Neural cell (in vitro differentiated cells): ENCODE results near the gene PAK5. TPM values are rescaled to one million over a fixed set of nuclear protein-coding genes. Genes with fewer than 3 reads are reported as not detected.
A peak's percentile ranks its signal among the peaks of the same experiment; 100 is the strongest.

Experiments
- H2AFZ ChIP-seq: fragments of 200-600, 300-800 bp; sonication (generic), shearing (Covaris generic); 2 replicates; pipeline ENCODE4 v1.6.0; 2014; ENCODE audit warnings: low read depth, mild to moderate bottlenecking, antibody characterized with exemption, low read length, moderate library complexity
- H3F3A ChIP-seq: fragments of 200-600 bp; shearing (Covaris generic); 2 replicates; pipeline ENCODE4 v1.6.1; 2016; ENCODE audit warnings: mild to moderate bottlenecking, moderate library complexity, mixed read lengths, antibody characterized with exemption, low read length; ENCODE audit not compliant: insufficient read depth, poor library complexity, severe bottlenecking
- H3K27ac ChIP-seq: fragments of 200-600, 300-800 bp; sonication (generic), shearing (Covaris generic); 2 replicates; pipeline ENCODE4 v1.5.1; 2014; ENCODE audit warnings: mild to moderate bottlenecking, low read length, moderate library complexity
- H3K27me3 ChIP-seq: fragments of 300-800, 200-600 bp; sonication (generic), shearing (Covaris generic); 2 replicates; pipeline ENCODE4 v1.6.0; 2014; ENCODE audit warnings: mild to moderate bottlenecking, low read depth, low read length, moderate library complexity; ENCODE audit not compliant: insufficient read depth
- H3K36me3 ChIP-seq: fragments of 300-800, 200-600 bp; sonication (generic), shearing (Covaris generic); 2 replicates; pipeline ENCODE4 v1.5.1; 2014; ENCODE audit warnings: mild to moderate bottlenecking, antibody characterized with exemption, low read length, moderate library complexity; ENCODE audit not compliant: insufficient read depth
- H3K4me2 ChIP-seq: fragments of 300-800, 200-600 bp; sonication (generic), shearing (Covaris generic); 2 replicates; pipeline ENCODE4 v1.6.0; 2014; ENCODE audit warnings: mild to moderate bottlenecking, low read length
- H3K4me3 ChIP-seq: fragments of 300-800, 200-600 bp; sonication (generic), shearing (Covaris generic); 2 replicates; pipeline ENCODE4 v1.5.1; 2014; ENCODE audit warnings: mild to moderate bottlenecking, low read length, moderate library complexity
- H3K79me2 ChIP-seq: fragments of 200-600 bp; shearing (Covaris generic); replicated peaks from 2 replicates; pipeline ENCODE4 v1.6.0; 2014; ENCODE audit warnings: mild to moderate bottlenecking, low read length, moderate library complexity; ENCODE audit not compliant: insufficient read depth
- H3K9ac ChIP-seq: fragments of 300-800, 200-600 bp; sonication (generic), shearing (Covaris generic); 2 replicates; pipeline ENCODE4 v1.6.1; 2016; ENCODE audit warnings: mild to moderate bottlenecking, low read length, mixed read lengths
- H3K9me2 ChIP-seq: fragments of 200-600 bp; shearing (Covaris generic); 2 replicates; pipeline ENCODE4 v1.6.1; 2016; ENCODE audit warnings: mild to moderate bottlenecking, low read length, mixed read lengths; ENCODE audit not compliant: insufficient read depth
- H3K9me3 ChIP-seq: fragments of 200-600, 300-800 bp; sonication (generic), shearing (Covaris generic); 2 replicates; pipeline ENCODE4 v1.6.1; 2016; ENCODE audit warnings: mild to moderate bottlenecking, mixed run types, low read length, moderate library complexity, mixed read lengths
- H4K20me1 ChIP-seq: fragments of 200-600 bp; shearing (Covaris generic); 2 replicates; pipeline ENCODE4 v1.6.1; 2016; ENCODE audit warnings: mild to moderate bottlenecking, mixed run types; ENCODE audit not compliant: insufficient read depth
- EP300 ChIP-seq: fragments of 450-650 bp; conservative IDR thresholded peaks from 2 replicates; pipeline ENCODE4 v1.6.1; 2014; ENCODE audit warnings: antibody characterized with exemption, mild to moderate bottlenecking, moderate library complexity; ENCODE audit not compliant: poor library complexity, severe bottlenecking
- EZH2 ChIP-seq: fragments of 200-600, 300-800 bp; shearing (Covaris generic), sonication (generic); IDR thresholded peaks from 2 replicates; pipeline ENCODE4 v1.6.1; 2014; ENCODE audit warnings: antibody characterized with exemption, low read length, borderline replicate concordance, mild to moderate bottlenecking; ENCODE audit not compliant: insufficient read depth, poor library complexity, severe bottlenecking
- MXI1 ChIP-seq: fragments of 450-650 bp; conservative IDR thresholded peaks from 2 replicates; pipeline ENCODE4 v1.6.1; 2014; ENCODE audit warnings: antibody characterized with exemption, mild to moderate bottlenecking; ENCODE audit not compliant: poor library complexity, severe bottlenecking
- POLR2AphosphoS5 ChIP-seq: IDR thresholded peaks from 2 replicates; pipeline ENCODE4 v1.6.1; 2012
- RAD21 ChIP-seq: fragments of 450-650 bp; conservative IDR thresholded peaks from 2 replicates; pipeline ENCODE4 v1.6.1; 2014; ENCODE audit warnings: antibody characterized with exemption, mild to moderate bottlenecking, moderate library complexity
- SMC3 ChIP-seq: fragments of 450-650 bp; conservative IDR thresholded peaks from 2 replicates; pipeline ENCODE4 v1.6.1; 2014; ENCODE audit warnings: antibody characterized with exemption, mild to moderate bottlenecking, moderate library complexity; ENCODE audit not compliant: poor library complexity
- TAF1 ChIP-seq: IDR thresholded peaks from 2 replicates; pipeline ENCODE4 v1.6.1; 2012; ENCODE audit warnings: low read depth
- polyA plus RNA-seq: library from polyadenylated mRNA; depleted of rRNA; stranded (reverse); fragments of >200 nt; gene quantifications from 2 replicates; pipeline ENCODE4 v1.2.3, GENCODE V29; 2014
- TF ChIP-seq, protein P1 (sequence below): IDR thresholded peaks from 2 replicates; pipeline ENCODE4 v1.6.1; 2012; ENCODE audit warnings: borderline replicate concordance
- TF ChIP-seq, protein P2 (sequence below): fragments of 450-650 bp; IDR thresholded peaks from 2 replicates; pipeline ENCODE4 v1.5.1; 2014; ENCODE audit warnings: antibody characterized with exemption, mild to moderate bottlenecking, moderate library complexity; ENCODE audit not compliant: poor library complexity, severe bottlenecking

Gene PAK5
- polyA plus RNA-seq, 1 donor from 2014 or later = 48.3 TPM

DNA sequence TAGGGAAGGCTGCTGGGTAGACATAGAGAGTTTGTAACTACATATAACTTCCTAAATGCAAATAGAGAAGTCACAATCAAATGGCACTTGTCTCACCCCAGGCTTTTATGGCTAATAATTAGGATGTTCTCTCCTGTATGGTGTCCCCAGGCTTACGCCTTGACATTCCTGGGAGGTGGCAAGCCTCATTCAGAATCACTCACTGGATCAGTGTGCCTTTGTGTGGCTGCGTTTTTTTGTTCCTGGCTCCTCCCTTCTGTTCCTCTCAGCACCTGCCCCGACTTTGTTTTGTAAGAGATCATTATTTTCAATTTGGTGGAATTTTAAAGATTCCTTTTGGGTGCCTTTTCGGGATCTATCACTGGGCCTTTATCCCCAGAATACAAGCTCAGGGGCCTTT lies 318.8 kb downstream of the PAK5 start:
- Histone ChIP-seq H4K20me1 (no peaks in the 10 kb centered on the region), H3K27me3 (peaks cover 37% of the 10 kb centered on the region), H3F3A (no peaks in the 10 kb centered on the region), H3K9ac (no peak overlapping the region), H3K9me3 (no peaks in the 10 kb centered on the region), H3K4me3 (no peak overlapping the region), H3K79me2 (no peaks in the 10 kb centered on the region), H3K9me2 (no peaks in the 10 kb centered on the region), H3K36me3 (no peaks in the 10 kb centered on the region), H3K4me2 (no peak overlapping the region), H3K27ac (no peak overlapping the region), H2AFZ (no peak overlapping the region)
- TF ChIP-seq POLR2AphosphoS5 (no peak), EP300 (no peak), SMC3 (no peak), EZH2 (no peak), TAF1 (no peak)
- TF ChIP-seq, protein P1, sequence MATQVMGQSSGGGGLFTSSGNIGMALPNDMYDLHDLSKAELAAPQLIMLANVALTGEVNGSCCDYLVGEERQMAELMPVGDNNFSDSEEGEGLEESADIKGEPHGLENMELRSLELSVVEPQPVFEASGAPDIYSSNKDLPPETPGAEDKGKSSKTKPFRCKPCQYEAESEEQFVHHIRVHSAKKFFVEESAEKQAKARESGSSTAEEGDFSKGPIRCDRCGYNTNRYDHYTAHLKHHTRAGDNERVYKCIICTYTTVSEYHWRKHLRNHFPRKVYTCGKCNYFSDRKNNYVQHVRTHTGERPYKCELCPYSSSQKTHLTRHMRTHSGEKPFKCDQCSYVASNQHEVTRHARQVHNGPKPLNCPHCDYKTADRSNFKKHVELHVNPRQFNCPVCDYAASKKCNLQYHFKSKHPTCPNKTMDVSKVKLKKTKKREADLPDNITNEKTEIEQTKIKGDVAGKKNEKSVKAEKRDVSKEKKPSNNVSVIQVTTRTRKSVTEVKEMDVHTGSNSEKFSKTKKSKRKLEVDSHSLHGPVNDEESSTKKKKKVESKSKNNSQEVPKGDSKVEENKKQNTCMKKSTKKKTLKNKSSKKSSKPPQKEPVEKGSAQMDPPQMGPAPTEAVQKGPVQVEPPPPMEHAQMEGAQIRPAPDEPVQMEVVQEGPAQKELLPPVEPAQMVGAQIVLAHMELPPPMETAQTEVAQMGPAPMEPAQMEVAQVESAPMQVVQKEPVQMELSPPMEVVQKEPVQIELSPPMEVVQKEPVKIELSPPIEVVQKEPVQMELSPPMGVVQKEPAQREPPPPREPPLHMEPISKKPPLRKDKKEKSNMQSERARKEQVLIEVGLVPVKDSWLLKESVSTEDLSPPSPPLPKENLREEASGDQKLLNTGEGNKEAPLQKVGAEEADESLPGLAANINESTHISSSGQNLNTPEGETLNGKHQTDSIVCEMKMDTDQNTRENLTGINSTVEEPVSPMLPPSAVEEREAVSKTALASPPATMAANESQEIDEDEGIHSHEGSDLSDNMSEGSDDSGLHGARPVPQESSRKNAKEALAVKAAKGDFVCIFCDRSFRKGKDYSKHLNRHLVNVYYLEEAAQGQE = no peak

DNA sequence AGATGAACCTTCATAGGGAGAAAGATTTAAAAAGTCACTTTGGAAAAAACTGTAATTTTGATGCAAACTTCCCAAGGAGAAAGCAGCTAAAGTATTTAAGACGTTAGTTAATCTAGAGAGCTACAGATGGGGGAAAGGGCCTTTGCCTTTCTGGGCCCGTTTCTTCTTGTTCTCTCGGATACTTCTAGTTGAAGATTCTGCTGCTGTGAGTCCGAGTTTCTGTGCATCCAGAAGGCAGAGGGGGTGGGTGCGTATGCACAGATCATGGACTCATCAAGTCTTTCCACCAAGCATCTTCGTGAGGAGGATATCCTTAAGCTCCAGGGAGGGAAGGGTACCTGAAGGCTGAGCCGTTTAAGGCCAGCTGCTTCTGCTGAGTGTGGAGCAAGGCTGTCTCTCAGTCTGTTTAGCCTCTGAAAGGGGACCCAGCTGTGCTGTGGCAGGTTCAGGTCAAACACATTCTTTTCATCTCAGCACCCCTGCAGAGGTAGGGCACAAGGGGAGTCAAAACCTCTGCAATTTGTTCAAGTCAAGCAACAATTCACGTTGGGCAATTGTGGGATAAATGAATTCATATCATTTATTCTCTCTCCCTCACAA lies 320.2 kb downstream of the PAK5 start:
- H3K4me3 ChIP-seq = no peak overlapping the region
- no peaks in the 10 kb centered on the region for H3F3A ChIP-seq
- H2AFZ ChIP-seq = no peak overlapping the region
- no peaks in the 10 kb centered on the region for H3K36me3 ChIP-seq
- no peaks in the 10 kb centered on the region for H3K9me2 ChIP-seq
- peaks cover 51% of the 10 kb centered on the region for H3K27me3 ChIP-seq
- no peaks in the 10 kb centered on the region for H3K9me3 ChIP-seq
- no peak overlapping the region for H3K27ac ChIP-seq
- TF ChIP-seq EZH2 (no peak), POLR2AphosphoS5 (peak; percentile 52)
- H3K9ac ChIP-seq = no peak overlapping the region
- H4K20me1 ChIP-seq = no peaks in the 10 kb centered on the region
- H3K79me2 ChIP-seq = no peaks in the 10 kb centered on the region
- H3K4me2 ChIP-seq = no peak overlapping the region

DNA sequence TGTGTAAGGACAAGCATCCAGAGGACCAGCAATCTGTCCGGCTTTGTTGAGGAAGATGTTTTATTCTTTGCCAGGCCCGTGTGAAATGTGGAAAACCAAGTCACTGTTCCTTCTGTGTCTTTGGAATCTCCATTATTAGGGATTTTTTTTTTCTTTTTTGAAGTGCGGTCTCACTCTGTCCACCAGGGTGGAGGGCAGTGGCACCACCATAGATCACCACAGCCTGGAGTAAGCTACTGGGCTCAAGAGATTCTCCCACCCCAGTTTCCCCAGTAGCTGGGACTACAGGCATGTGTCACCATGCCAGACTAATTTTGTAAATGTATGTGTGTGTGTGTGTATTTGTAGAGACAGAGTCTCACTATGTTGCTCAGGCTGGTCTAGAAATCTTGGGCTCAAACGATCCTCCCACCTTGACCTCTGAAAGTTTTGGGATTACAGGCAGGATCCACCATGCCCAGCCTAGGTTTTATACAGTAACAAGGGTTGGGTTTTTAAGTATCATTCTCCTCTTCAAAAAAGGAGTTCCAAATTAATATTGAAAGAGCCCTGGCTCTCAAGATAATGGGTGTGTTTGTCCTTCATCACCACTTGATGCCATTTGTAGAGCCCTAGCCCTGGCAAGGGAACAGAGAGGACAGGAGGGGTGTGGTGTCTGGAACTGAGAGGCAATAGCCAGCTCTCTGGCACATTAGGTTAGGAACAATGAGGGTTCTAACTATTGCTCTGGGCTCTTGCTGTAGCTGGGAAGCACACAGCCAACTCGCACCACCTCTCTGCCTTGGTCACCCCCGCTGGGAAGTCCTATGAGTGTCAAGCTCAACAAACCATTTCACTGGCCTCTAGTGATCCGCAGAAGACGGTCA lies 321.3 kb downstream of the PAK5 start:
- no peaks in the 10 kb centered on the region for H3K79me2 ChIP-seq
- peaks cover 62% of the 10 kb centered on the region for H3K27me3 ChIP-seq
- no peak overlapping the region for H3K4me3 ChIP-seq
- TF ChIP-seq EZH2 = no peak
- TF ChIP-seq, protein P2, sequence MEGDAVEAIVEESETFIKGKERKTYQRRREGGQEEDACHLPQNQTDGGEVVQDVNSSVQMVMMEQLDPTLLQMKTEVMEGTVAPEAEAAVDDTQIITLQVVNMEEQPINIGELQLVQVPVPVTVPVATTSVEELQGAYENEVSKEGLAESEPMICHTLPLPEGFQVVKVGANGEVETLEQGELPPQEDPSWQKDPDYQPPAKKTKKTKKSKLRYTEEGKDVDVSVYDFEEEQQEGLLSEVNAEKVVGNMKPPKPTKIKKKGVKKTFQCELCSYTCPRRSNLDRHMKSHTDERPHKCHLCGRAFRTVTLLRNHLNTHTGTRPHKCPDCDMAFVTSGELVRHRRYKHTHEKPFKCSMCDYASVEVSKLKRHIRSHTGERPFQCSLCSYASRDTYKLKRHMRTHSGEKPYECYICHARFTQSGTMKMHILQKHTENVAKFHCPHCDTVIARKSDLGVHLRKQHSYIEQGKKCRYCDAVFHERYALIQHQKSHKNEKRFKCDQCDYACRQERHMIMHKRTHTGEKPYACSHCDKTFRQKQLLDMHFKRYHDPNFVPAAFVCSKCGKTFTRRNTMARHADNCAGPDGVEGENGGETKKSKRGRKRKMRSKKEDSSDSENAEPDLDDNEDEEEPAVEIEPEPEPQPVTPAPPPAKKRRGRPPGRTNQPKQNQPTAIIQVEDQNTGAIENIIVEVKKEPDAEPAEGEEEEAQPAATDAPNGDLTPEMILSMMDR = no peak
- no peak for TF ChIP-seq RAD21
- TF ChIP-seq POLR2AphosphoS5 = no peak
- TF ChIP-seq MXI1 = no peak
- no peak for TF ChIP-seq TAF1
- TF ChIP-seq SMC3 = no peak
- no peak for TF ChIP-seq EP300
- TF ChIP-seq, protein P1 = no peak
- H3K9me3 ChIP-seq = no peaks in the 10 kb centered on the region
- no peaks in the 10 kb centered on the region for H3K9me2 ChIP-seq
- H2AFZ ChIP-seq = no peak overlapping the region
- no peak overlapping the region for H3K4me2 ChIP-seq
- no peak overlapping the region for H3K27ac ChIP-seq
- no peak overlapping the region for H3K9ac ChIP-seq
- H4K20me1 ChIP-seq = no peaks in the 10 kb centered on the region
- H3K36me3 ChIP-seq = no peaks in the 10 kb centered on the region
- H3F3A ChIP-seq = no peaks in the 10 kb centered on the region
